Esophagus muscularis mucosa (tissue), 3 donors: Measurements from ENCODE around the gene ZDHHC22.

ENCODE experiments used
- POLR2A ChIP-seq: fragments of 450-650 bp; IDR thresholded peaks from one replicate; pipeline ENCODE4 v1.6.1; 2017; ENCODE audit warnings: antibody characterized with exemption, moderate library complexity, mild to moderate bottlenecking, low read depth
- POLR2AphosphoS5 ChIP-seq, 2 donors: sonication (generic); formaldehyde crosslinking; IDR thresholded peaks; one replicate each; pipeline ENCODE4 v1.6.1; 2017; ENCODE audit warnings: antibody characterized with exemption in 2 of 2
- TF ChIP-seq, protein P1 (sequence below), 3 experiments: fragments of 200-600 bp in 2 of 3; fragments of 450-650 bp in 1 of 3; sonication (generic) in 2 of 3; IDR thresholded peaks; one replicate each; pipeline ENCODE4 v1.5.1; 2017 to 2019; ENCODE audit warnings: antibody characterized with exemption in 3 of 3, mild to moderate bottlenecking in 2 of 3, moderate library complexity in 1 of 3

GRCh38 chr14:77142005-77142800 is 612 bp upstream of the ZDHHC22 start:
- TF ChIP-seq POLR2AphosphoS5 (IDR thresholded peaks at IDR 0.05) (no peak), POLR2A (no peak)
- TF ChIP-seq, protein P1, sequence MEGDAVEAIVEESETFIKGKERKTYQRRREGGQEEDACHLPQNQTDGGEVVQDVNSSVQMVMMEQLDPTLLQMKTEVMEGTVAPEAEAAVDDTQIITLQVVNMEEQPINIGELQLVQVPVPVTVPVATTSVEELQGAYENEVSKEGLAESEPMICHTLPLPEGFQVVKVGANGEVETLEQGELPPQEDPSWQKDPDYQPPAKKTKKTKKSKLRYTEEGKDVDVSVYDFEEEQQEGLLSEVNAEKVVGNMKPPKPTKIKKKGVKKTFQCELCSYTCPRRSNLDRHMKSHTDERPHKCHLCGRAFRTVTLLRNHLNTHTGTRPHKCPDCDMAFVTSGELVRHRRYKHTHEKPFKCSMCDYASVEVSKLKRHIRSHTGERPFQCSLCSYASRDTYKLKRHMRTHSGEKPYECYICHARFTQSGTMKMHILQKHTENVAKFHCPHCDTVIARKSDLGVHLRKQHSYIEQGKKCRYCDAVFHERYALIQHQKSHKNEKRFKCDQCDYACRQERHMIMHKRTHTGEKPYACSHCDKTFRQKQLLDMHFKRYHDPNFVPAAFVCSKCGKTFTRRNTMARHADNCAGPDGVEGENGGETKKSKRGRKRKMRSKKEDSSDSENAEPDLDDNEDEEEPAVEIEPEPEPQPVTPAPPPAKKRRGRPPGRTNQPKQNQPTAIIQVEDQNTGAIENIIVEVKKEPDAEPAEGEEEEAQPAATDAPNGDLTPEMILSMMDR (IDR thresholded peaks at IDR 0.05) = no peak
